GM18508 (cell line): ENCODE results near the gene ALG3.

Source experiments
- ATAC-seq: cut with Tn5 transposase; IDR thresholded peaks from one replicate; pipeline ENCODE4 v1.9.1; 2021; ENCODE audit warnings: moderate number of reproducible peaks; ENCODE audit not compliant: insufficient read depth, unreplicated experiment

The ALG3 gene

GRCh38 chr3:184236636-184237035, 12.1 kb downstream of the ALG3 start:
- ATAC-seq, result no peak

- no peak for ATAC-seq
These were observed 12.7 kb downstream of the ALG3 start for GRCh38 chr3:184236033-184236410.

- no peak for ATAC-seq
These were observed 13.3 kb downstream of the ALG3 start for GRCh38 chr3:184235381-184236032.

- ATAC-seq, result no peak
These were observed 13.9 kb downstream of the ALG3 start for GRCh38 chr3:184234671-184235380.

- no peak for ATAC-seq
These were observed 14.5 kb downstream of the ALG3 start for GRCh38 chr3:184234224-184234623.

GRCh38 chr3:184233127-184233843, 15.5 kb downstream of the ALG3 start:
- ATAC-seq, result no peak

GRCh38 chr3:184231671-184232070, 17.1 kb downstream of the ALG3 start:
- ATAC-seq, result no peak

GRCh38 chr3:184230603-184231528, 17.9 kb downstream of the ALG3 start:
- no peak for ATAC-seq

GRCh38 chr3:184230081-184230602, 18.6 kb downstream of the ALG3 start:
- no peak for ATAC-seq

- ATAC-seq, result no peak
These were observed 19.2 kb downstream of the ALG3 start, which contains the start of gene VWA5B2 for GRCh38 chr3:184229394-184230080. Gene VWA5B2, plus strand, starts transcription at chr3:184229585. Its CDS starts 944 bp downstream, at chr3:184230529.

GRCh38 chr3:184228376-184229137, 20.2 kb downstream of the ALG3 start:
- no peak for ATAC-seq

- no peak for ATAC-seq
These were observed 21.3 kb downstream of the ALG3 start for GRCh38 chr3:184227481-184227935.

GRCh38 chr3:184223946-184224345, 24.8 kb downstream of the ALG3 start:
- no peak for ATAC-seq

GRCh38 chr3:184222521-184222920, 26.2 kb downstream of the ALG3 start:
- ATAC-seq, result no peak

- no peak for ATAC-seq
These were observed 29.9 kb downstream of the ALG3 start for GRCh38 chr3:184218814-184219213.

- ATAC-seq, result no peak
These were observed 37.0 kb downstream of the ALG3 start for GRCh38 chr3:184211718-184212117.

- no peak for ATAC-seq
These were observed 37.5 kb downstream of the ALG3 start for GRCh38 chr3:184211297-184211696.

- ATAC-seq, result no peak
These were observed 39.4 kb downstream of the ALG3 start for GRCh38 chr3:184209146-184209923.
